A549 (cell line): ENCODE data around the gene IGF1R. TPM values are rescaled to one million over a fixed set of nuclear protein-coding genes. Genes with fewer than 3 reads are reported as not detected.

Experiments used
- ATAC-seq, 2 experiments: fragments of 200-7000 bp in 1 of 2; fragments of >200 bp in 1 of 2; cut with Nextera tagmentation in 1 of 2; cut with Tn5 transposase in 1 of 2; 3 replicates each; pipeline versions ENCODE4 v1.8.0 to v1.9.1; 2018 to 2020; ENCODE audit warnings: mild to moderate bottlenecking in 1 of 2, moderate library complexity in 1 of 2
- CTCF ChIA-PET: fragments of 300-600 bp; sonication (Branson Sonifier 250); formaldehyde crosslinking; extraction: SDS; loops from one replicate; lab custom pipeline; 2021; ENCODE audit warnings: antibody characterized with exemption, inconsistent platforms; lab: Yijun Ruan, JAX
- POLR2A ChIA-PET: fragments of 350-600 bp; formaldehyde crosslinking; extraction: SDS; loops from one replicate; lab custom pipeline; 2021; ENCODE audit warnings: antibody characterized with exemption, inconsistent platforms; lab: Yijun Ruan, JAX
- DNase-seq, 2 experiments: peaks; one replicate each; pipeline versions ENCODE4 v3.0.0 to v3.0.0-alpha.2; 2011 to 2016; ENCODE audit warnings: low read depth in 1 of 2, low spot score in 1 of 2
- FAIRE-seq: peaks from 2 replicates; lab custom pipeline; 2011; peaks lifted over from hg19 to GRCh38; lab: Jason Lieb, UNC
- H3K27ac ChIP-seq, 2 experiments: fragments of >200 bp; sonication (Bioruptor Twin); formaldehyde crosslinking; 3 replicates each; pipeline ENCODE4 v1.5.1; 2016 to 2017
- H3K4me1 ChIP-seq: fragments of >200 bp; sonication (Bioruptor Twin); formaldehyde crosslinking; 3 replicates; pipeline ENCODE4 v1.6.1; 2016
- H3K4me2 ChIP-seq: fragments of >200 bp; sonication (Bioruptor Twin); formaldehyde crosslinking; 3 replicates; pipeline ENCODE4 v1.6.1; 2016
- H3K4me3 ChIP-seq: fragments of >200 bp; sonication (Bioruptor Twin); formaldehyde crosslinking; 3 replicates; pipeline ENCODE4 v1.5.1; 2016
- H3K9me3 ChIP-seq: fragments of >200 bp; sonication (Bioruptor Twin); formaldehyde crosslinking; 3 replicates; pipeline ENCODE4 v1.6.1; 2016
- BCL3 ChIP-seq: fragments of >200 bp; sonication (Bioruptor Twin); formaldehyde crosslinking; IDR thresholded peaks from 3 replicates; pipeline ENCODE4 v1.6.1; 2016
- CBX2 ChIP-seq: fragments of 200-600 bp; sonication (generic); IDR thresholded peaks from 2 replicates; pipeline ENCODE4 v1.6.1; 2016; ENCODE audit warnings: low read depth, mild to moderate bottlenecking, borderline replicate concordance
- CEBPB ChIP-seq, 2 experiments: fragments of >200 bp in 1 of 2; sonication (Bioruptor Twin) in 1 of 2; formaldehyde crosslinking in 1 of 2; IDR thresholded peaks; 2 replicates each; pipeline ENCODE4 v1.6.1; 2012 to 2016
- CHD2 ChIP-seq: fragments of 150-350 bp; IDR thresholded peaks from 2 replicates; pipeline ENCODE4 v1.6.1; 2014; ENCODE audit warnings: low read length; ENCODE audit not compliant: partially characterized antibody
- E2F6 ChIP-seq: IDR thresholded peaks from 2 replicates; pipeline ENCODE4 v1.6.1; 2012; ENCODE audit warnings: low read depth, borderline replicate concordance
- EP300 ChIP-seq, 2 experiments: fragments of >200 bp; sonication (Bioruptor Twin); formaldehyde crosslinking; IDR thresholded peaks; 2 replicates in 1 of 2; 3 replicates in 1 of 2; pipeline ENCODE4 v1.6.1; 2016 to 2017
- HEYL ChIP-seq: fragments of 250-450 bp; sonication (Bioruptor Pico); IDR thresholded peaks from 2 replicates; pipeline ENCODE4 v1.8.0; 2021; ENCODE audit warnings: mild to moderate bottlenecking, moderate library complexity
- HMGXB4 ChIP-seq: fragments of 250-450 bp; sonication (Bioruptor Pico); IDR thresholded peaks from 2 replicates; pipeline ENCODE4 v1.5.0; 2021; ENCODE audit warnings: mild to moderate bottlenecking, moderate library complexity, borderline replicate concordance
- HOXA7 ChIP-seq: fragments of 250-450 bp; sonication (Bioruptor Pico); IDR thresholded peaks from 2 replicates; pipeline ENCODE4 v1.5.0; 2020; ENCODE audit warnings: mild to moderate bottlenecking, moderate library complexity
- JUNB ChIP-seq: fragments of >200 bp; sonication (Bioruptor Twin); formaldehyde crosslinking; IDR thresholded peaks from 2 replicates; pipeline ENCODE4 v1.6.1; 2016
- KDM5A ChIP-seq: fragments of 200-600 bp; sonication (generic); IDR thresholded peaks from 2 replicates; pipeline ENCODE4 v1.6.1; 2016; ENCODE audit warnings: antibody characterized with exemption, mild to moderate bottlenecking
- MAX ChIP-seq: IDR thresholded peaks from 2 replicates; pipeline ENCODE4 v1.6.1; 2012
- MAZ ChIP-seq: fragments of 150-350 bp; IDR thresholded peaks from 2 replicates; pipeline ENCODE4 v1.6.1; 2014; ENCODE audit warnings: antibody characterized with exemption, low read depth, low read length, borderline replicate concordance
- NPAS2 ChIP-seq: fragments of 250-450 bp; sonication (Bioruptor Pico); IDR thresholded peaks from 2 replicates; pipeline ENCODE4 v1.8.0; 2022; ENCODE audit warnings: mild to moderate bottlenecking, moderate library complexity, borderline replicate concordance
- PHF8 ChIP-seq: fragments of 200-600 bp; sonication (generic); IDR thresholded peaks from 2 replicates; pipeline ENCODE4 v1.6.1; 2016; ENCODE audit warnings: low read depth, mild to moderate bottlenecking, antibody characterized with exemption, moderate library complexity, borderline replicate concordance
- POLR2A ChIP-seq: IDR thresholded peaks from 2 replicates; pipeline ENCODE4 v1.6.1; 2012; ENCODE audit warnings: mild to moderate bottlenecking, low read length
- RCOR1 ChIP-seq: fragments of 150-350 bp; IDR thresholded peaks from 2 replicates; pipeline ENCODE4 v1.6.1; 2014; ENCODE audit warnings: antibody characterized with exemption, low read length, low read depth
- RFX5 ChIP-seq: fragments of 450-650 bp; IDR thresholded peaks from 2 replicates; pipeline ENCODE4 v1.7.1; 2014; ENCODE audit warnings: antibody characterized with exemption, mild to moderate bottlenecking, moderate library complexity
- TP53 ChIP-seq: fragments of 250-450 bp; sonication (Bioruptor Pico); IDR thresholded peaks from 2 replicates; pipeline ENCODE4 v1.5.0; 2021; ENCODE audit warnings: mild to moderate bottlenecking, moderate library complexity
- WGBS: methylation state at CpG from one replicate; pipeline ENCODE4 v1.1.6; 2017; ENCODE audit errors: missing lambda C conversion rate; 5-methylcytosine and 5-hydroxymethylcytosine counted together
- polyA plus RNA-seq, 4 experiments: library from polyadenylated mRNA; depleted of rRNA in 3 of 4; stranded (reverse); fragments of >200 nt; fragmentation: RNase III in 1 of 4; extraction: RNeasy Plus Mini Kit Qiagen cat#74134 plus additional on column Dnase treatment in 1 of 4; gene quantifications; 2 replicates in 3 of 4; 3 replicates in 1 of 4; pipeline ENCODE4 v1.2.3, GENCODE V29; 2011 to 2017
- TF ChIP-seq, protein P1 (sequence below): IDR thresholded peaks from 2 replicates; pipeline ENCODE4 v1.6.1; 2012
- TF ChIP-seq, protein P2 (sequence below): fragments of >200 bp; sonication (Bioruptor Twin); formaldehyde crosslinking; IDR thresholded peaks from 2 replicates; pipeline ENCODE4 v1.6.1; 2016
- TF ChIP-seq, protein P3 (sequence below): fragments of 200-600 bp; sonication (generic); IDR thresholded peaks from 2 replicates; pipeline ENCODE4 v1.6.1; 2016; ENCODE audit warnings: antibody characterized with exemption, mild to moderate bottlenecking, moderate library complexity

IGF1R gene
- polyA plus RNA-seq, 2 of the 4 experiments (the other 2 are of a cell fraction): 42.6 to 69.5 TPM

DNA sequence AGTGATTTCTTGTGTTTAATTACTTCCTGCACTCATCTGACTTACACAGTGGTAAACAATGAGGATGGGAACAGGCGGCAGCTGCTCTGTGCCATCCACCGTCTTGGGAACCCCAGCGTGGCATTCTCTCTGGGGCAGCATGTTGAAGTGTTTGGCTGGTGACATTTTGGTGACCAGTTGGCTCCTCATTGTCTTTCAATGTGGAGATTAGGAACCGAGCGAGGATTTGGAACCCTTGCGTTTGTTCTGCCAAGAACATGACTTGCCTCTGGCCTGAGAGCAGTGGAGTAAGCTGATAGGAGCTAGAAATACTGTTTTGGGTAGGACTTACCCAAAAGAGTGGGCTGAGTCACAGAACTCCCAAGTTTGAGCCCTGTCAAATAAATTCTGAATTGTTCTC, 88.8 kb downstream of the IGF1R start:
- ChIA-PET POLR2A (no interaction called here), CTCF (interaction anchor here (1.6 to 2.1 kb wide), 3 partner anchors 9 to 114 kb away, joined by 3 to 5 read pairs (median 5); no protein-coding TSS in a partner anchor)
- FAIRE-seq (no peak), DNase-seq (no peak), ATAC-seq (no peak)
- Histone ChIP-seq H3K4me3 (no peak overlapping the region), H3K27ac (no peak overlapping the region), H3K4me1 (peaks cover 71% of the 10 kb centered on the region), H3K9me3 (no peaks in the 10 kb centered on the region), H3K4me2 (no peak overlapping the region)
- TF ChIP-seq, protein P1, sequence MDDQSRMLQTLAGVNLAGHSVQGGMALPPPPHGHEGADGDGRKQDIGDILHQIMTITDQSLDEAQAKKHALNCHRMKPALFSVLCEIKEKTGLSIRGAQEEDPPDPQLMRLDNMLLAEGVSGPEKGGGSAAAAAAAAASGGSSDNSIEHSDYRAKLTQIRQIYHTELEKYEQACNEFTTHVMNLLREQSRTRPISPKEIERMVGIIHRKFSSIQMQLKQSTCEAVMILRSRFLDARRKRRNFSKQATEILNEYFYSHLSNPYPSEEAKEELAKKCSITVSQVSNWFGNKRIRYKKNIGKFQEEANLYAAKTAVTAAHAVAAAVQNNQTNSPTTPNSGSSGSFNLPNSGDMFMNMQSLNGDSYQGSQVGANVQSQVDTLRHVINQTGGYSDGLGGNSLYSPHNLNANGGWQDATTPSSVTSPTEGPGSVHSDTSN: no peak
- no peak for TF ChIP-seq TP53 (CRISPR knock-in tag)
- no peak for TF ChIP-seq CHD2
- TF ChIP-seq, protein P2, sequence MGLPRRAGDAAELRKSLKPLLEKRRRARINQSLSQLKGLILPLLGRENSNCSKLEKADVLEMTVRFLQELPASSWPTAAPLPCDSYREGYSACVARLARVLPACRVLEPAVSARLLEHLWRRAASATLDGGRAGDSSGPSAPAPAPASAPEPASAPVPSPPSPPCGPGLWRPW: no peak
- TF ChIP-seq RCOR1: no peak
- TF ChIP-seq KDM5A: no peak
- no peak for TF ChIP-seq PHF8
- no peak for TF ChIP-seq POLR2A
- TF ChIP-seq CBX2: no peak
- TF ChIP-seq RFX5: no peak
- TF ChIP-seq, protein P3, sequence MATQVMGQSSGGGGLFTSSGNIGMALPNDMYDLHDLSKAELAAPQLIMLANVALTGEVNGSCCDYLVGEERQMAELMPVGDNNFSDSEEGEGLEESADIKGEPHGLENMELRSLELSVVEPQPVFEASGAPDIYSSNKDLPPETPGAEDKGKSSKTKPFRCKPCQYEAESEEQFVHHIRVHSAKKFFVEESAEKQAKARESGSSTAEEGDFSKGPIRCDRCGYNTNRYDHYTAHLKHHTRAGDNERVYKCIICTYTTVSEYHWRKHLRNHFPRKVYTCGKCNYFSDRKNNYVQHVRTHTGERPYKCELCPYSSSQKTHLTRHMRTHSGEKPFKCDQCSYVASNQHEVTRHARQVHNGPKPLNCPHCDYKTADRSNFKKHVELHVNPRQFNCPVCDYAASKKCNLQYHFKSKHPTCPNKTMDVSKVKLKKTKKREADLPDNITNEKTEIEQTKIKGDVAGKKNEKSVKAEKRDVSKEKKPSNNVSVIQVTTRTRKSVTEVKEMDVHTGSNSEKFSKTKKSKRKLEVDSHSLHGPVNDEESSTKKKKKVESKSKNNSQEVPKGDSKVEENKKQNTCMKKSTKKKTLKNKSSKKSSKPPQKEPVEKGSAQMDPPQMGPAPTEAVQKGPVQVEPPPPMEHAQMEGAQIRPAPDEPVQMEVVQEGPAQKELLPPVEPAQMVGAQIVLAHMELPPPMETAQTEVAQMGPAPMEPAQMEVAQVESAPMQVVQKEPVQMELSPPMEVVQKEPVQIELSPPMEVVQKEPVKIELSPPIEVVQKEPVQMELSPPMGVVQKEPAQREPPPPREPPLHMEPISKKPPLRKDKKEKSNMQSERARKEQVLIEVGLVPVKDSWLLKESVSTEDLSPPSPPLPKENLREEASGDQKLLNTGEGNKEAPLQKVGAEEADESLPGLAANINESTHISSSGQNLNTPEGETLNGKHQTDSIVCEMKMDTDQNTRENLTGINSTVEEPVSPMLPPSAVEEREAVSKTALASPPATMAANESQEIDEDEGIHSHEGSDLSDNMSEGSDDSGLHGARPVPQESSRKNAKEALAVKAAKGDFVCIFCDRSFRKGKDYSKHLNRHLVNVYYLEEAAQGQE: no peak
- TF ChIP-seq E2F6: no peak
- WGBS: 93% methylated on average over 6 of the region's 6 CpGs

- Histone ChIP-seq H3K9me3 (no peaks in the 10 kb centered on the region), H3K27ac (peak overlapping the region in 1 of 2 experiments; percentile 2; a peak in 1 of 6 replicates), H3K4me2 (no peak overlapping the region), H3K4me3 (no peak overlapping the region), H3K4me1 (peaks cover 68% of the 10 kb centered on the region)
- ChIA-PET POLR2A (no interaction called here), CTCF (interaction anchor here (1.6 to 1.8 kb wide), 2 partner anchors 10 to 37 kb away, joined by 3 to 5 read pairs; no protein-coding TSS in a partner anchor)
- no peak for ATAC-seq
- FAIRE-seq: no peak
- no peak for DNase-seq
- 94% methylated on average over 7 of the region's 7 CpGs for WGBS
- no peak for TF ChIP-seq NPAS2
- no peak for TF ChIP-seq POLR2A
- TF ChIP-seq, protein P3: no peak
- TF ChIP-seq MAZ: no peak
- TF ChIP-seq CBX2: no peak
- no peak for TF ChIP-seq EP300 (IDR thresholded peaks at IDR 0.05)
- no peak for TF ChIP-seq KDM5A
- no peak for TF ChIP-seq CEBPB (IDR thresholded peaks at IDR 0.05)
- no peak for TF ChIP-seq MAX
- no peak for TF ChIP-seq HEYL (CRISPR knock-in tag)
- TF ChIP-seq JUNB: no peak
- TF ChIP-seq BCL3: no peak
- TF ChIP-seq, protein P2: no peak
- TF ChIP-seq HMGXB4 (CRISPR knock-in tag): no peak
- TF ChIP-seq HOXA7 (CRISPR knock-in tag): no peak
These were observed 89.4 kb downstream of the IGF1R start for GRCh38 chr15:98737721-98738120.
